HG03521 (cell line): ENCODE measurements around the gene MYOC.
"Not testable (repeated sequence)": the region's sequence is repeated elsewhere in the genome, so short reads cannot be mapped to it uniquely, and the experiment has no call there.

Source experiments
- ATAC-seq: cut with Tn5 transposase; IDR thresholded peaks from one replicate; pipeline ENCODE4 v1.9.1; 2021; ENCODE audit warnings: mild to moderate bottlenecking, moderate library complexity; ENCODE audit not compliant: unreplicated experiment

MYOC gene

GRCh38 chr1:171652234-171652822, at the start of gene MYOC:
Gene MYOC (minus strand): TSS chr1:171652688. CDS start chr1:171652611, 77 bp downstream.
- ATAC-seq, result no peak

DNA sequence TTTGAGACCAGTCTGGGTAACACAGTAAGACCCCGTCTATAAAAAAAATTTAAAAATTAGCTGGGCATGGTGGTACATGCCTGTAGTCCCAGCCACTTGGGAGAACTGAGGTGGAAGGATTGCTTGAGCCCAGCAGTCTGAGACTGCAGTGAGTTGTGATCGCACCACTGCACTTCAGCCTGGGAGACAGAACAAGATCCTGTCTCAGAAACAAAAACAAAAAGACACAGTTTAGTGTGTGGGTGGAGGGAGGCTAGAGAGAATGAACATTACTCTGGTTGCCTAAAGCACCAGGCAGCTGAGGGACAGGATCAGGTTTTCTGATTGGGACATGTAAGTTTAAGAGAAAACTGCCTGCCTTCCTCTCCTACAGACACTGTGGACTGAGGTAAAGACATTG, 47.0 kb upstream of the MYOC start:
- no peak for ATAC-seq

GRCh38 chr1:171695772-171696171, 43.3 kb upstream of the MYOC start:
- ATAC-seq, result not testable (repeated sequence)

- ATAC-seq, result not testable (repeated sequence)
These were observed 41.1 kb upstream of the MYOC start for GRCh38 chr1:171693541-171693940.

DNA sequence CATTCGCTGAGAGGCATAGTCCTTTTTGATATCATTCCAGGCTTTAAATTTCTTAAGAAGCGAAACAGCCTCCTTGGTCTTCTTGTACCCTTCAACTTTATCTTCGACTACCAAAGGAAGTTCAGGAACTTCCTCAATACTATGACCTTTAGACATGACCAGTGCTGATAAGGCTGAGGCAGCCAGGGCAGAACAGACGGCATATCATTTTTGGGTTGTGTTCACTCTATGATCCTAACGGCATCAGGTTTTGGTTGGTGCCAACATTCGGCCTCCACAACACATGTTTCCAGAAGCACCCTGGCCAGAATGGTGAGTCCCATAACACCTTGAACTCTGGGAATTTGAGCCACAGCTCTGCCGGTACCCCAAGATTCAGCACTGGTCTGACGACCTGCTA, 31.4 kb upstream of the MYOC start:
- no peak for ATAC-seq

DNA sequence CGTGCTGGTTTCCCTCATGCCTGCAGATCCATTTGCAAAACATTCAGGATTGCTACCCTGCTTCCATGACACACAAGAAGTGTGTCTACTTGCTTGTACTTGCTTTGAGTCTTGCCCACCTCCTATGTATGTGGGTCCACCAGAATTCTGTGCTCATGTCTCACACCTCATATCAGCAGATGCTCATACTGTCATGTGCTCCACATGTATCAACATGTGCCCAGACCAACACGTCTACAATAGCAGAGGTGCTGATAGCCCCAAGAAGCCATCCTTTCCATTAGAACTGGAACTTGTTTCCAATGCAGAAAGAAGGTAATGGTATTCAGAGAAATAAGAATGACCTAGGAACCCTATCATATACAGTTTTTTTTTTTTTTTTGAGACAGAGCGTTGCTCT, 27.9 kb upstream of the MYOC start:
- no peak for ATAC-seq

DNA sequence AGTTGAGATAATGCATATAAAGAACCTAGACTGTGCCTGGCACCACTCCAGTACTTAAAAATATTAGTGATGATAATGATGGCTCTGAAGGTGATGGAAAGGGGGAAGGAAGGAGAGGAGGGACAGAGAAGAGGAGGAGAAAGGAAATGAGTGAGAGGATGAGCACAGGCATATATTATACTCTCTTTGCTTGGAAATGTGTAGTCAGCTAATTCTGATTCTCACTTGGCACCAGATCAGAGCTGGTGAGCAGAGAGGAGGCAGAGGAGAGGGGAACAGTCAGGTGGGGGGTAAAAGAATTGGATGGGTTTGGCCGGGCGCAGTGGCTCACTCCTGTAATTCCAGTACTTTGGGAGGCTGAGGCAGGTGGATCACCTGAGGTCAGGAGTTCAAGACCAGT, 24.3 kb upstream of the MYOC start:
- ATAC-seq, result no peak

- ATAC-seq, result no peak
These were observed 22.2 kb upstream of the MYOC start for GRCh38 chr1:171674431-171675405.

DNA sequence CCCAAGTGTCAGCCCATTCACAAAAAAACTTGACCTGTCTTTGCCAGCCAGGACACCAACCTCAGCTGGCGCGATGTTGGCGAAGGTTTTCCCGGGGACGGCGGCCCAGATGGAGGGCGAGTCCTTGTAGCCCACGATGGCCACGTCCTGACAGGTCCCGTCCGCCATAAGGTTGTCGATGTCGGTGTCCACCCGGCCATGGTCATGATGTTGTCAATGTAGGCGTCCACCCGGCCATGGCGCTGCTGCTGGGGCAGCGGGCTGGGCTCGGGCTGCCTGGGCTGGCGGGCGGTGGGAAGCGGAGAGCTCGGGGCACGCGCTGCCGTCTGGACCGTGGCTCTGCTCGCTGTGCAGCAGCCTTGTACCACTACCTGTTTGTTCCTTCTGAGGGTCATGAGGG, 18.3 kb upstream of the MYOC start:
- ATAC-seq, result no peak

DNA sequence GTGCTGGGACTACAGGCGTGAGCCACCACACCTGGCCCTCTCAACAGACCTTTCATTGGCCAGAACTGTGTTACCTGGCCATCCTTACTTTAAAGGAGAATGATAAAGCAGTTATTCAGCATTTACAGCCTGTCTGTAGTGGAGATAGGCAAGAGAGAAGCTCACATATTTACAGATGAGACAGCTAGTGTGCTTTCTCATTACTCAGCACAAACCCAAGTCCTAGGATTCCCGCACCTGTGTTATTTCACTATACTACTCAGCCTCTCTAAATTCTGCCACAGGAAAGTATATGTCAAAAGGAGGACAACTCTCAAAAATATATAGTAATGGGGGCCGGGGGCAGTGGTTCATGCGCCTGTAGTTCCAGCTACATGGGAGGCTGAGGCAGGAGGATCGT, 15.9 kb upstream of the MYOC start:
- no peak for ATAC-seq

- ATAC-seq, result no peak
These were observed 13.8 kb upstream of the MYOC start for GRCh38 chr1:171666114-171666769.

DNA sequence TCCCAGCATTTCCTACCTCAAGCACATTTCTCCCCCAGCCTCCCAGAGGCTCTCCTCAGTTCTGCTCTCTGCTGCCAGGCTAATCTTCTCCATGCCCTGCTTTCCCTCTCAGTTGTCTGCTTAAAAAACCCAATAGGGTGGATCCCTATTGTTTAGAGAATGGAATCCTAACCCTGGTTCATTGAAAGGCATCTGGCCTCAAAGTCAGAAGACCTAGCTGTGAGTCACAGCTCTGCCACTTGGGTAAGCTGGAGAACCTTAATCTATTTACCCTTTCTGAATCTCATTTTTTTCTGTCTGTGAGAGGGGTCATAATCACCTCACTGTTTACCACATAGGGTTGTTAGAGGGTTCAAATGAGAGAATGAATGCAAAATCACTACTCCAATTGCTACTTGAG, 12.5 kb upstream of the MYOC start:
- ATAC-seq, result no peak

DNA sequence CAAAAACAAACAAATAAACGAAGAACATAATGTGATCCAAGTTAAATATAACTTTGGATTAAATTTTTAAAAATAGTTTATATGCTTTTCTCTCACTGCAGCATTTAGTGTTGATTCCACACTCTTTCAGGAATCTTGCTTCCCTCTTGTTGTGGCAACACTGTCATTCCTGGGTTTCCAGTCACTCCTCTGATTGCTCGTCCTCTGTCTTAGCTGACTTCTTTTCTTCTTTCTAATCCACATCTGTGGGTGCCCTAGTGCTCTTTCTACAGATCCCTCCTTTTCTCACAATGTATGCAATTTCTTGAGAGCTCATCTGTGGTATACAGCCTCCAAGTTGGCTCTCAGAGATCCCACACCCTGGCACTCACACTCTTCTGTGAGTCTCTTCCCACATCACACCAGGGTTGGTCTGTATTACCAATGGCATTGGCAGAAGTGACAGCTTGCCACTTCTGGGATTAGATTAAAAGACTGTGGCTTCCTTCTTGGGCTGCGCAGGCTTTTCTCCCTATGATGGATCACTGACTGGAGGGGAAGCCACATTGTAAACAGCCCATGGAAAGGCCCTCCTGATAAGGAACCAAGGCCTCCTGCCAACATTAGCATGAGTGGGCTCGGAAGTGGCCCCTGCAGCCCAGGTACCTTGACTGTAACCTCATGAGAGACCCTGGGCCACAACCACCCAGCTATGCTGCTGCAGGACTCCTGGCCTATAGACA, 11.5 kb upstream of the MYOC start:
- ATAC-seq, result no peak

DNA sequence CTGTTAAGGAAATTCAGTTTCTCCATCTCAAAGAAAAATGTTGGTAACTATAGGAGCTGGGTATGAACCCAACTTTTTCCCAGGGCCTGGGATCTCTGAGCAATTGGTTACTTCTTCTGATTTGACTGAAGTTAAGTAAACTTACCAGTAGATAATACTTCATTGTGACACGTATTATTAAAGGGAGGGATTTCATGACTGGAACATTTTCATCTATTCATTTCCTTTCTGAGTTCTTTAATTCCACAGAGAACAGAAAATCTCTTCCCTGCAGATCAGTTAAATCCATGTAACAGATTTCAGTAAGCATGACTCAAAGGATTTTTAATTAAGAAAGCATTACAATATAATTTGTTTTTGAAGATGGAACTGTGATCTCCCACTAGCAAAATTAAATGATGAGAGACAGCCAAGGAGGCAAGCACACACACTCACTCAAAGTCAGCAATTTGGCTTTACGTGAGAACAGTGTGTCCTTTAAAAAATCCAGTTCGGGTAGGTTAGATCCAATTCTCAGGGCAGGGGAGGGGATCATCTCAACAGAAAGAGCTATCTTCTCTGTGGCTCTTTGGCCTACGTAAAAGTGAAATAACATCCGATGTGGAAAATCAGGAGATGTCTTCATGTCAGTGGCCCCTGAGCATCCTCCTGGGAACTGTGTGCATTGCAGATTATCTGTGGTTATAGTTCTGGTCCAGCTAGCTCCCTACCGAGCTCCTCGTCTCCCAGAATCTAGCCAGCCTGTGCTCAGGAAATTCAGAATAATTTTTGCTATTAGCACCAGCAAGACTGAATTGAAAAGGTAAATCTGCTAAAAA, 10.8 kb upstream of the MYOC start:
- ATAC-seq, result no peak

- ATAC-seq, result no peak
These were observed 8.7 kb upstream of the MYOC start for GRCh38 chr1:171661076-171661650.

DNA sequence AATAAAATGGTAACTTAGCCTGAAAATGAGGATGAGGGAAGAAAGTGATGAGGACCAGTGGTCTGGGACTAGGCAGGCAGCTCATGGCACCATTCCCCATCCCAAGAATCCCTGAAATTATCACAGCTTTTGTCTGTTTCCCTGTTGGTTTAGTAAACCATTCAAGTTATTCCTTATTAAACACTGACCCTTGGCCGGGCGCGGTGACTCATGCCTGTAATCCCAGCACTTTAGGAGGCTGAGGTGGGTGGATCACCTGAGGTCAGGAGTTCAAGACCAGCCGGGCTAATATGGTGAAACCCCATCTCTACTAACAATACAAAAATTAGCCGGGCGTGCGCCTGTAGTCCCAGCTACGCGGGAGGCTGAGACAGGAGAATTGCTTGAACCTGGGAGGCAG, 3.7 kb upstream of the MYOC start:
- ATAC-seq, result not testable (repeated sequence)

- ATAC-seq, result no peak
These were observed 3.2 kb upstream of the MYOC start for GRCh38 chr1:171655746-171656116.

GRCh38 chr1:171654942-171655745, 2.7 kb upstream of the MYOC start:
- ATAC-seq, result no peak
